Measurements from ENCODE around the gene ALDH1L1. TPM values are rescaled to one million over a fixed set of nuclear protein-coding genes. Genes with fewer than 3 reads are reported as not detected.

The ALDH1L1 gene
- total RNA-seq, 2 donors from 2014 or later = 0.24 to 0.26 TPM

- H3K9me3 Mint-ChIP-seq = no peaks in the 10 kb centered on the region
- no peak overlapping the region for H3K27ac Mint-ChIP-seq
- no peak overlapping the region for H3K4me3 Mint-ChIP-seq
- H3K4me1 Mint-ChIP-seq = no peaks in the 10 kb centered on the region
- H3K36me3 Mint-ChIP-seq (ENCODE audit: low read depth) = no peaks in the 10 kb centered on the region
- no peak for ATAC-seq (replicated peaks)
- peaks cover 36% of the 10 kb centered on the region for H3K27me3 Mint-ChIP-seq
Measured at GRCh38 chr3:126170073-126170777, 10.2 kb downstream of the ALDH1L1 start.

DNA sequence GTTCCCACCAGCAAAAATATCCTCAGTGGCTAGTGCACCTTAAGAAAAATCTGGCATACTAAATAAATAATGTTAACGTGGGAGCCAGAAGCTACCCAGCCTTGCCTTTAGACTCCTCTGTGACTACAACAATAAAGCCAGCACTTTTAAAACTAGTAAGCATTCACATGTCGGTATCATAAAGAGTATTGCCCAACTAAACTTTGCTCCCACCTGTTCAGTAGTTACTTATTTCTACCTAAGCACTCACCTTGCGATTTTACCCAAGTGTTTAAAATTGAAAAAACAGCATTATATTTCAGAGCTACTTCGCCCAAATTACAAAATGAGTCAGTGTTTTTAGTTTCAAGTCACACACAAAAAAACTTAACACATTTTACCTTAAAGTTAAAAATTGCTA is 12.8 kb downstream of the ALDH1L1 start:
- Mint-ChIP-seq H3K9me3 (no peaks in the 10 kb centered on the region), H3K27me3 (peaks cover 30% of the 10 kb centered on the region), H3K27ac (no peak overlapping the region), H3K4me1 (no peaks in the 10 kb centered on the region), H3K36me3 (ENCODE audit: low read depth) (no peaks in the 10 kb centered on the region), H3K4me3 (no peak overlapping the region)
- ATAC-seq (replicated peaks) = no peak

DNA sequence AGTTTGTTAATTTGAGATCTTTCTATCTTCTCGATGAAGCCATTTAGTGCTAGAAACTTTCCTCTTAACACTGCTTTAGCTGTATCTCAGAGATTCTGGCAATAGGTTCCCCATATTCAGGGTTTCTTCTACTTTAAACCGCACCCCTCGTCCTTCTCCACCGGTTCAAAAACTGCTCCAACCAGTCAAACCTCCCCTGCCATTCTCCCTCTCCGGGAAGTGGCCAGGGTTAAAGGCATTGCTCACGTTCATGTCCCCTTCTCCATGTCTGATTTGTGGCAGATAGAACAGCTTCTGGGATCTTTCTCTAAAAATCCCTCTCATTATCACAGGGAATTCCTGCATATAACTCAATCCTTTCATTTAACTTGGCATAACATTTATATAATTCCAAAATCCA is 14.4 kb downstream of the ALDH1L1 start:
- Mint-ChIP-seq H3K4me3 (no peak overlapping the region), H3K36me3 (ENCODE audit: low read depth) (no peaks in the 10 kb centered on the region), H3K27ac (no peak overlapping the region), H3K9me3 (no peaks in the 10 kb centered on the region), H3K27me3 (peaks cover 21% of the 10 kb centered on the region), H3K4me1 (no peaks in the 10 kb centered on the region)
- ATAC-seq (replicated peaks) = no peak

DNA sequence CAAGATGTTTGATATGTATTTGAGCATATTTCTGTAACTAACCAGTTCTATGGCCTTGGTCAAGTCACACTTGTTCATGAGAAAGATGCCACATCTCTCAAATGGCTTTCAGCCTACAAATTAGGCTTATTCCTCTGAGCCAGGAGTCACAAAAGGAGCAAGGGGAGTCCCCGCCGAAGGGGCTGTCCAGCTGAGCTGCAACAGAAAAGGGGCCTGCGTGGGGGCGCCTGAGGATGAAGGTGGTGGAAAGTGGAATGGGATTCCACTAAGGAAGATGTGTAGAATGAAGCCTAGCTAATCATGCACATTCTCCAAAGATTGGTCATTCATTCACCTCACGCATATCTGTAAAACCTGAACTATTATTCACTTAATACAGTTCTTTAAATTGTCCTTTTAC is 19.1 kb downstream of the ALDH1L1 start:
- H3K9me3 Mint-ChIP-seq = no peaks in the 10 kb centered on the region
- no peak for ATAC-seq (replicated peaks)
- H3K27ac Mint-ChIP-seq = no peak overlapping the region
- peaks cover 19% of the 10 kb centered on the region for H3K27me3 Mint-ChIP-seq
- no peaks in the 10 kb centered on the region for H3K36me3 Mint-ChIP-seq (ENCODE audit: low read depth)
- H3K4me3 Mint-ChIP-seq = no peak overlapping the region
- H3K4me1 Mint-ChIP-seq = no peaks in the 10 kb centered on the region

DNA sequence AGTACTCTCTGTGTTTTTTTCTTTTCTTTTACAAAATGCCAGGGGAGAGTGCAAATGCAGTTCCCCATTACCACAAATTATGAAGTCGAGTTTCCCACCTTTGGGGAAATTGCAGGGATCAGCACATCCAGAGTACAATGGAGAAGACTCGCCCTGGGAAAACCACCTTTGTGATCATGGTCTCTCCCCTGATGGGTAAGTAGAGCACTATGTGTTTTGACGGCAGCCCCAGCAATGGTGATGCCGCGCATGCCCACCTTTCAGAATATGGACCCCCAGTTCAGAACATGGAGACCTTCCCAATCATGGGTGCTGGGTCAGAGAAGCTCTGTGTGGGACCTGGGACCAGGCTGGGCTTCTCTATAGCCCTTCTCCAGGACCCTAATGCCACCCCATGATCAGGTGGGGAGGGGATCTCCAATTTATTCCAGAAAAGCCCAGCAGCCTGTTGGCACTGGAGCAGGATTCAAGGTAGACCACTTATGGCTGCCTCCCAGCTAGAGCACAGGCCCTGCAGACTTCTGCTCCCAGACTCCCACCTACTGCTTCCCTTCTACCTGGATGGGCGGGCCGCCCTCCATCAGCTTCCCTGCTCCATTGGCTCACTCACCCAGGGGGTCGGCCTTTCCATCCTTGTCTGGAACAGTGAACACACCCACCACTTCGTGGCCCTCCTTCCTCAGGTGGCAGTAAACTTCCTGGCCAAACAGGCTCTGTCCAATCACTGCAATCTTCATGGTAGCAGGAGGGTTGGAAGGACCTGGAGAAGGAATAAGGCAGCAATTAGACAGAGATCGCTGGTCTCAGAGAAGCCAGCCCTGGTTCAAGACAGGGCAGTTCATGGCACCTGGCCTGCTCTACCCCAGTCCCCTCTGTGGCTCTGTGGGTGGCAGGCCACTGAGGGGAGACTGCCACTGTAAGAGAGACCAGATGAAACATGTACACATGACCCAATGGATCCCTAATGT is 19.9 kb downstream of the ALDH1L1 start:
- Mint-ChIP-seq H3K27ac (no peak overlapping the region), H3K9me3 (no peaks in the 10 kb centered on the region), H3K27me3 (peaks cover 11% of the 10 kb centered on the region), H3K4me1 (no peaks in the 10 kb centered on the region), H3K36me3 (ENCODE audit: low read depth) (no peaks in the 10 kb centered on the region), H3K4me3 (no peak overlapping the region)
- no peak for ATAC-seq (replicated peaks)

DNA sequence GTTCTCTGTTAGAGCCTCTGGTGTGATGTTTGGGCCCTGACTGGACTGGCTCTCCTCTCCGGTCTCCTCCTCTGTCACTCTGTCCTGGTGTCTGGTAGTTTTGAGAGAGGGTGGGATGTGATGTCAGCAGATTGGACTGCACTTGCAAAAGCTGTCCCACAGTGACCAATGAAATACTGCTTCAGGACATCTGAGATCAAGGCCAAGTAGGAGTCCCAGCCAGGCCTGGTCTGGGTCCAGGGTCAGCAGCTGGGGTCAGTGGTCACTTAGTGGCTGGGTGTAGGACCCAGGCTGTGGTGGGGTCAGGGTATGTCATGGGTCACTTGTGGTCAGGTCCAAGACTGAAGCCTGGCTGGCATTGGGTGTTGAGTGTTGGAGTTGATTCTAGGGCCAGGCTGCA is 20.9 kb downstream of the ALDH1L1 start:
- Mint-ChIP-seq H3K4me3 (no peak overlapping the region), H3K36me3 (ENCODE audit: low read depth) (no peaks in the 10 kb centered on the region), H3K27me3 (peaks cover 8% of the 10 kb centered on the region), H3K4me1 (no peaks in the 10 kb centered on the region), H3K27ac (no peak overlapping the region), H3K9me3 (no peaks in the 10 kb centered on the region)
- no peak for ATAC-seq (replicated peaks)

DNA sequence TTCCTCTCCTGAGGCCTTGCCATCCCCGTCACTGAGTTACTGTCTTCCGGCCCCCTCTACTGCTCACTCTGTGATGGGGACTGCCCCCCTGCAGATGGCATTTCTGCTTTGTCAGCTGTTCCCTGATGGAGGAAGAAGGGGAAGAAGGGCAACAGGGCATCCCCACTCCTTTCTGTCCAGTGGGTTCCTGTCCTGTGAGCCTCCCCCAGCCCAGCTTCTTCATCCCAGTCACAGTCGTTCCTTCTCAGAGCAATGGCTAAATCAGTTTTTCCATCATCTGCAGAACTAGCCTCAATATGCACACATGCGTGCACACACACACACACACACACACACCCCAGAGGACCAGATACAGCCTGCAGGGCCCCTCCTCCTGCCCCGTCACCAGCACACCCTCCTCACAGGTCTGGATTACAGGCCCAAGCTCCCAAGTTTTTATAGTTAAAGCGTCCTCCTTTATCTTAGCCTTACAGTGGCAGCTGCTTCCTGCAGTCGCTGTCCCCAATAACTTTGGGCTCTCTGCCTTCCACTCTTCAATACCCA is 21.4 kb downstream of the ALDH1L1 start:
- Mint-ChIP-seq H3K4me1 (no peaks in the 10 kb centered on the region), H3K36me3 (ENCODE audit: low read depth) (no peaks in the 10 kb centered on the region), H3K27ac (no peak overlapping the region), H3K27me3 (peaks cover 8% of the 10 kb centered on the region), H3K9me3 (no peaks in the 10 kb centered on the region), H3K4me3 (no peak overlapping the region)
- no peak for ATAC-seq (replicated peaks)

DNA sequence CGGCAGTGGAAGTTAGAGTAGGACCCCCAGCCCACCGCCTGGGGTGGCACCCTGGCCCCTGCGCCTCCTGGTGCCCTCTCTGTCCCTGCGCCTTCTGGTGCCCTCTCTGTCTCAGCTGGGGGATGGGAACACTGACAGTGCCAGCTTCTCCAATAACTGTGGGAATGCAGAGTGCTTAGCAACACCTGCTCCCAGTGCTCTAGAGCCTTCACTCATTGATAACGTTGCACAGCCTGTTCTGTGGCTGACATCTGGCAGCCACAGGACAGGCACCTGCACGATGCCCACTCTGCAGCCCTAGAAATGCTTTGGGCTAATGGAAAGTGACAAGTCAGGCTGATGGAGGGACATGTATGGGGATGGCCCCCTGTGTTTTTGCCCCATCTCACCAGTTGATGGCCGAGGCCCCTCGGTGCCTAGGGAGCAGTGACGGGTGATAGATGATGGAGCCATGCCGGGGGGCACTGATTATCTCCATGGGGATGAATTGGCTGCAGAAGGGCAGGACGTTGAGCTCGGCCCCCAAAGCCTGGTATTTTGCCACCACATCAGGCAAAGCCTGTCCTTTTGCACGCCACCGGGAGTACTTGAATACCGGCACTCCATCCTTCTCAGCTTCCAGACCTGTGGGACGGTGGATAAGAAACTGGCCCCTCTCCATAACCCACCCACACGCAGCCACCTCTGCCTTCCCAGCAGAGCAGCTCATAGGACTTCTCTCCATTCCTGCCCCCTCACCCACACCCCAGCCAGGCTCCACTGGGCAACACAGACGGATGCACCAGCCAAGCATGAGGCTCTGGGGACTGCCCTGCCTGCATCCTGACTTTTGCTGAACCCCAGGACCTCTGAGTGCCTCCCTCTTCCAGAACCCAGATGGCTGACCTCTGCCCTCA is 22.1 kb downstream of the ALDH1L1 start:
- H3K9me3 Mint-ChIP-seq = no peaks in the 10 kb centered on the region
- H3K4me3 Mint-ChIP-seq = no peak overlapping the region
- peaks cover 8% of the 10 kb centered on the region for H3K27me3 Mint-ChIP-seq
- no peak for ATAC-seq (replicated peaks)
- no peak overlapping the region for H3K27ac Mint-ChIP-seq
- no peaks in the 10 kb centered on the region for H3K36me3 Mint-ChIP-seq (ENCODE audit: low read depth)
- H3K4me1 Mint-ChIP-seq = no peaks in the 10 kb centered on the region

DNA sequence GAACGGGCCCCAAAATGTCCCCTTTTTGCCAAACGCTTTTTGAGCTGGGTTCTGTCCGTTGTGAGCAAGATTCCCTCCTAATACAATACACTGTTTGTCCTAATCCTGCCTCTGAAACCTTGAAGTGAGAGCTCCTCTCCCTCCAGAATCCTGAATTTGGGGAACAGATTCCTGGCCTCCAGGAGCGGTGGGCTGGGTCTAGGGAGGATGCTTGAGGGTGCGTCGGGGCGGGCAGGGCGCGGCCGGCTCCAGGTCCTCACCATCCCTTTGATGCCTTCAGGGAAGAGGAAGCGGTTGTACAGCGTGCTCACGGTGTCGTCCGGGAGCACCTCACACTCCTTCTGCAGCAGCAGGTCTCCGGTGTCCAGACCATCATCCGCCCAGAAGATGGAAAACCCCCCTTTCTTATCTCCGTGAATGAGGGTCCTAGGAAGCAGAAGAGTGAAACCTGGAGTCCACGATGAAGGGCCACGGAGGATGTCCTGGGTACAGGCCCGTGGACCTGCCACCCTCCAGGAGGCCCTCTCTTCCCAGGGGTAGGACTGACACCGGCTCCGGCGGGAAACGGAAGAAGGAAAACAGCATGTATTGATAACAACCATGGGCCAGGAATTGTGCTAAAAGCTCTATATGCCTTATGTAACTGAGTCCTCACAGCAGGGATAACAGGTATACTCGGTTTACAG is 23.2 kb downstream of the ALDH1L1 start:
- Mint-ChIP-seq H3K27ac (no peak overlapping the region), H3K9me3 (no peaks in the 10 kb centered on the region)

GRCh38 chr3:126156468-126156867 is 23.9 kb downstream of the ALDH1L1 start:
- H3K4me3 Mint-ChIP-seq = no peak overlapping the region
- ATAC-seq (replicated peaks) = peak; percentile 53
- H3K36me3 Mint-ChIP-seq (ENCODE audit: low read depth) = no peaks in the 10 kb centered on the region
- H3K27ac Mint-ChIP-seq = no peak overlapping the region
- no peaks in the 10 kb centered on the region for H3K4me1 Mint-ChIP-seq
- H3K27me3 Mint-ChIP-seq = peaks cover 8% of the 10 kb centered on the region
- H3K9me3 Mint-ChIP-seq = no peaks in the 10 kb centered on the region

More for the DNA sequence above, 23.2 kb downstream of the ALDH1L1 start:
- no peaks in the 10 kb centered on the region for H3K4me1 Mint-ChIP-seq
- no peak overlapping the region for H3K4me3 Mint-ChIP-seq
- ATAC-seq (replicated peaks) = no peak
- H3K36me3 Mint-ChIP-seq (ENCODE audit: low read depth) = no peaks in the 10 kb centered on the region
- H3K27me3 Mint-ChIP-seq = peaks cover 8% of the 10 kb centered on the region

- ATAC-seq (replicated peaks) = no peak
- Mint-ChIP-seq H3K27ac (no peak overlapping the region), H3K4me3 (no peak overlapping the region), H3K9me3 (no peaks in the 10 kb centered on the region), H3K4me1 (no peaks in the 10 kb centered on the region), H3K27me3 (peaks cover 8% of the 10 kb centered on the region), H3K36me3 (ENCODE audit: low read depth) (no peaks in the 10 kb centered on the region)
Measured at GRCh38 chr3:126155819-126156218, 24.6 kb downstream of the ALDH1L1 start.

DNA sequence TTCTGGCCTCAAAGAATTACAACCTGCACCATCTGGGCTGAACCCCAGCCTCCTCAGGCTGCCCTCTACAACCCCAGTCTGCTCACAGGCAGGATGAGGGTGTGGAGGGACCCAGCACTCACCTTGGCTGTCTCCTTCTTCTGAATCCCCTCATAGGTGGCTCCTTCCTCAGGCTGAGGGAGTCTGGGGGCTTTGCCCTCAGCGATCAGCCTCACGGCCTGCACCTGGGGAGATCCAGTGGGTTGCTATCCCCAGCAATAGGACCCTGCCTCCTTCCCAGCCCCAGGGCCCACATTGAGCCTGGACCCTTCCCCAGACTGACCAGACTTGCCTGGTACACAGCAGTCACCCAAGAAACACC is 25.1 kb downstream of the ALDH1L1 start:
- no peaks in the 10 kb centered on the region for H3K36me3 Mint-ChIP-seq (ENCODE audit: low read depth)
- no peak for ATAC-seq (replicated peaks)

DNA sequence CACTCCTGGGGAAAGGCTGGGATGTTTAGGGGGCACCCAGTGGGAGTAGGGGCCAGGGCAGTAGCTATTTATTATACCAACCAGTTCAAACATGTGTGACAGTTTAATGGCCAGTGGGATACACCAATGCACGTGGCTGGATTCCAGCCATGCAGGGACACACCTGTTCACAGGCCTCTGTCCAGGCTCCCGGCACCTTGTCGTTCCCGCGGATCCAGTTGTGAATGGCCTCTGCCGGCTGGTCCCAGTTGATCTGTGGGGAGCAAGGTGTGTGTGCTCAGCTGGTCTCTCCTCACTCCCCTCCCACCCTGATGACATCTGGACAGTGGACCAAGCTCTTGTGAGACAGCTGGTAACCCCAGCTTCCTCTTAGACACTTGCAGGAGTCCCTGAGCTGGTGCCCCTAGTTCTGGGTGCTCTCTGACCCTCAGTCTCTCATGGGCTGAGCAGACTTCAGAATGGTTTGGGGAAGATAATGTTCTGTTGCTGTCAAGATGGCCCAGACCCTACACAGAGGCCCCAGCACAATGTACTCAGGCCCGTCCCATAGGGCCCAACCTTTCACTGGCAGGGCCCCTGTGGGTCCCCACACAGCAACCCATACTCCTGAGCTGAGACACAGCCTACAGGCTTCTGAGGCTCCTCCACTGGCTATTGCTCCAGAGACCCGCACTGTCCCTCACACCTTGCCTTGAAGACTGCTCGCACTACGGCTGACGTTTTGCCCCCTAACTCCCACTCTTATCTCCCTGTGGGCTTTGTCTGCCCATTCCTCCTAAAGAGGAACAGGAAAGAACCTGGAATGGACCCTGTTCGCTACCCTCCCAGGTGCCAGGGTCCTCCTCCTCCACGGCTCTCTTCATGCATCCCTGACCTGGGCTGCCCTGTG is 25.8 kb downstream of the ALDH1L1 start:
- Mint-ChIP-seq H3K9me3 (no peaks in the 10 kb centered on the region), H3K4me1 (no peaks in the 10 kb centered on the region), H3K27ac (no peak overlapping the region), H3K27me3 (peaks cover 8% of the 10 kb centered on the region), H3K36me3 (ENCODE audit: low read depth) (no peaks in the 10 kb centered on the region), H3K4me3 (no peak overlapping the region)
- no peak for ATAC-seq (replicated peaks)

More for the DNA sequence above, 25.1 kb downstream of the ALDH1L1 start:
- H3K4me3 Mint-ChIP-seq = no peak overlapping the region
- H3K27me3 Mint-ChIP-seq = peaks cover 8% of the 10 kb centered on the region
- H3K9me3 Mint-ChIP-seq = no peaks in the 10 kb centered on the region
- H3K4me1 Mint-ChIP-seq = no peaks in the 10 kb centered on the region
- no peak overlapping the region for H3K27ac Mint-ChIP-seq
